ENCODE measurements around the gene USP40. TPM values are rescaled to one million over a fixed set of nuclear protein-coding genes. Genes with fewer than 3 reads are reported as not detected.

The USP40 gene
- total and polyA plus RNA-seq, 2 of the 8 experiments (the other 6 are each of a cell fraction or from before 2014, with no cell fraction given) = 12.0 to 15.7 TPM

- Histone ChIP-seq H3K23ac (ENCODE audit: insufficient read length) (no peak overlapping the region), H2BK120ac (replicated peaks; ENCODE audit: low read depth, low read length) (no peak overlapping the region), H2BK20ac (ENCODE audit: low read length) (no peak overlapping the region), H3K9ac (replicated peaks in 1 of 4; ENCODE audit: extremely low read depth in 1 of 4, low read depth in 3 of 4, low read length in 3 of 4) (no peak overlapping the region), H3K36me3 (ENCODE audit: control insufficient read depth in 2 of 4, insufficient read depth in 4 of 4, low read length in 3 of 4) (no peaks in the 10 kb centered on the region; a peak in 1 of 8 replicates), H4K8ac (ENCODE audit: extremely low read depth, insufficient read depth, low read length) (no peak overlapping the region), H3K4ac (replicated peaks; ENCODE audit: insufficient read length, low read depth, low read length) (no peak overlapping the region), H3K27ac (ENCODE audit: low read depth, low read length) (no peak overlapping the region), H3K4me3 (ENCODE audit: extremely low read depth in 1 of 4, insufficient read depth in 2 of 4, low read depth in 3 of 4, low read length in 4 of 4) (no peak overlapping the region), H3K9me3 (ENCODE audit: insufficient read depth in 2 of 2, low read depth in 1 of 2, low read length in 1 of 2) (no peaks in the 10 kb centered on the region), H3K79me2 (ENCODE audit: control insufficient read depth in 1 of 2, insufficient read depth in 2 of 2, low read length in 2 of 2) (no peaks in the 10 kb centered on the region), H3K4me2 (ENCODE audit: insufficient read depth in 1 of 2, low read depth in 2 of 2, low read length in 2 of 2) (no peak overlapping the region), H3K27me3 (replicated peaks in 1 of 4; ENCODE audit: control insufficient read depth in 3 of 4, extremely low read depth in 1 of 4, insufficient read depth in 3 of 4, low read length in 3 of 4) (no peaks in the 10 kb centered on the region), H3K23me2 (ENCODE audit: low read depth, low read length) (no peaks in the 10 kb centered on the region), H3K14ac (ENCODE audit: insufficient read length) (no peak overlapping the region), H2BK15ac (ENCODE audit: low read length) (no peak overlapping the region), H2BK5ac (ENCODE audit: low read depth, low read length) (no peak overlapping the region; the same call in 1 of the 2 replicates), H2AFZ (ENCODE audit: low read length) (no peak overlapping the region), H3K4me1 (replicated peaks in 1 of 4; ENCODE audit: control insufficient read depth in 3 of 4, insufficient read depth in 4 of 4, low read length in 3 of 4) (peaks cover 0 to 6% (median 0%) of the 10 kb centered on the region in 4 experiments; a peak in 2 of 7 replicates), H2AK5ac (ENCODE audit: low read depth, low read length) (no peak overlapping the region), H2BK12ac (ENCODE audit: low read depth, low read length) (peak overlapping the region; percentile 50; the same call in 1 of the 2 replicates), H4K91ac (replicated peaks; ENCODE audit: insufficient read length, low read length) (no peak overlapping the region), H3K18ac (ENCODE audit: extremely low read depth, low read length) (no peak overlapping the region), H3K79me1 (ENCODE audit: low read depth, low read length) (no peaks in the 10 kb centered on the region), H4K20me1 (replicated peaks in 1 of 2; ENCODE audit: control insufficient read depth in 1 of 2, insufficient read depth in 2 of 2, low read length in 2 of 2) (peaks cover 0 to 3% of the 10 kb centered on the region in 2 experiments), H3K56ac (replicated peaks; ENCODE audit: insufficient read length, low read depth, low read length) (no peak overlapping the region), H4K5ac (ENCODE audit: insufficient read length, low read depth, low read length) (no peak overlapping the region)
- ChIA-PET POLR2A (ENCODE audit: partially characterized antibody) (no interaction called here), CTCF (ENCODE audit: partially characterized antibody) (interaction anchor here (0.5 to 1.8 kb wide), 7 partner anchors 21 to 1184 kb away, joined by 3 to 6 read pairs (median 3); partner anchors contain the start of gene UGT1A5)
- FAIRE-seq = no peak
- WGBS, 2 experiments (ENCODE audit: extremely low coverage in 1 of 2, insufficient coverage in 1 of 2, insufficient read length in 1 of 2, insufficient replicate concordance in 2 of 2, low coverage in 1 of 2, low lambda C conversion rate in 2 of 2, missing lambda C conversion rate in 1 of 2) = 91% methylated on average over 14 of the region's 14 CpGs; no CpG with 5 or more reads in 1 of the 2 experiments
- no peak for DNase-seq (ENCODE audit: low read depth in 1 of 2, low spot score in 2 of 2)
- TF ChIP-seq SRF (IDR thresholded peaks at IDR 0.05; ENCODE audit: low read depth, low read length) (no peak), RFX5 (IDR thresholded peaks at IDR 0.05; ENCODE audit: borderline replicate concordance, low read depth, low read length) (no peak), YY1 (IDR thresholded peaks at IDR 0.05; ENCODE audit: low read depth, low read length) (no peak), CEBPB (IDR thresholded peaks at IDR 0.05; ENCODE audit: low read depth, low read length) (no peak), EP300 (IDR thresholded peaks at IDR 0.05; ENCODE audit: borderline replicate concordance in 1 of 2, low read depth in 2 of 2, low read length in 2 of 2) (no peak), POLR2A (IDR thresholded peaks at IDR 0.05; ENCODE audit: control extremely low read depth in 1 of 2, low read depth in 2 of 2, low read length in 2 of 2) (no peak), MAFK (IDR thresholded peaks at IDR 0.05; ENCODE audit: low read depth, low read length) (no peak), PHF8 (conservative IDR thresholded peaks at IDR 0.05; ENCODE audit: low read depth, low read length) (no peak), POLR2AphosphoS5 (IDR thresholded peaks at IDR 0.05; ENCODE audit: low read depth, low read length) (no peak), CBX8 (IDR thresholded peaks at IDR 0.05; ENCODE audit: borderline replicate concordance, low read depth, low read length) (no peak), BRCA1 (IDR thresholded peaks at IDR 0.05; ENCODE audit: low read depth, low read length) (no peak), KDM5A (IDR thresholded peaks at IDR 0.05; ENCODE audit: low read length) (no peak), CHD1 (IDR thresholded peaks at IDR 0.05; ENCODE audit: low read depth, low read length) (no peak), KDM1A (IDR thresholded peaks at IDR 0.05; ENCODE audit: borderline replicate concordance, low read length) (no peak), CHD2 (IDR thresholded peaks at IDR 0.05; ENCODE audit: low read length) (no peak), SP1 (IDR thresholded peaks at IDR 0.05; ENCODE audit: low read depth, low read length) (no peak), POU5F1 (IDR thresholded peaks at IDR 0.05; ENCODE audit: low read depth, low read length) (no peak)
These were observed 90.5 kb downstream of the USP40 start for GRCh38 chr2:233476063-233476410.
